ENCODE measurements around the gene GSTO2. TPM values are rescaled to one million over a fixed set of nuclear protein-coding genes. Genes with fewer than 3 reads are reported as not detected.

Gene GSTO2
- total and polyA plus RNA-seq, 2 of the 13 experiments (the other 11 are each of a cell fraction or from before 2014, with no cell fraction given), result 2.1 to 7.9 TPM

DNA sequence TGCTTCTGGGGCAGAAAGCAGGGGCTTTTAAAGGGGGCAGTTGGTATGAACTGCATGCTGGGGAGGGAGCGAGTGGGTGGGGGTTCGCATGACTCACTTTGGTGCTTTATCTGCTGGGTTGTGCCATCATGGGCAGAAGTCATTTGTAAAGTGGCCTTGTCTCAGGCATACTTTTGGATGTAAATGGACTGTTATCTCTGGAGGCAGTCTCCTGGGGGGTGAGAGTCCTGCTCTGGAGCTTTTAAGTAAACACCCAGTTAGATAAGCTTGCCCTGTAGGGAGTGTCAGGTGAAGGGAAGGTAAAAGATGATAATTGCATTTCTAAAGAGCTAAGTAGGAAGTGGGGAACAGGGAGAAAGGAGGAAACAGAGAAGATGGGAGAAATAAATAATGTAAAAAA, 15.9 kb upstream of the GSTO2 start (continued):
- TF ChIP-seq, protein P1, sequence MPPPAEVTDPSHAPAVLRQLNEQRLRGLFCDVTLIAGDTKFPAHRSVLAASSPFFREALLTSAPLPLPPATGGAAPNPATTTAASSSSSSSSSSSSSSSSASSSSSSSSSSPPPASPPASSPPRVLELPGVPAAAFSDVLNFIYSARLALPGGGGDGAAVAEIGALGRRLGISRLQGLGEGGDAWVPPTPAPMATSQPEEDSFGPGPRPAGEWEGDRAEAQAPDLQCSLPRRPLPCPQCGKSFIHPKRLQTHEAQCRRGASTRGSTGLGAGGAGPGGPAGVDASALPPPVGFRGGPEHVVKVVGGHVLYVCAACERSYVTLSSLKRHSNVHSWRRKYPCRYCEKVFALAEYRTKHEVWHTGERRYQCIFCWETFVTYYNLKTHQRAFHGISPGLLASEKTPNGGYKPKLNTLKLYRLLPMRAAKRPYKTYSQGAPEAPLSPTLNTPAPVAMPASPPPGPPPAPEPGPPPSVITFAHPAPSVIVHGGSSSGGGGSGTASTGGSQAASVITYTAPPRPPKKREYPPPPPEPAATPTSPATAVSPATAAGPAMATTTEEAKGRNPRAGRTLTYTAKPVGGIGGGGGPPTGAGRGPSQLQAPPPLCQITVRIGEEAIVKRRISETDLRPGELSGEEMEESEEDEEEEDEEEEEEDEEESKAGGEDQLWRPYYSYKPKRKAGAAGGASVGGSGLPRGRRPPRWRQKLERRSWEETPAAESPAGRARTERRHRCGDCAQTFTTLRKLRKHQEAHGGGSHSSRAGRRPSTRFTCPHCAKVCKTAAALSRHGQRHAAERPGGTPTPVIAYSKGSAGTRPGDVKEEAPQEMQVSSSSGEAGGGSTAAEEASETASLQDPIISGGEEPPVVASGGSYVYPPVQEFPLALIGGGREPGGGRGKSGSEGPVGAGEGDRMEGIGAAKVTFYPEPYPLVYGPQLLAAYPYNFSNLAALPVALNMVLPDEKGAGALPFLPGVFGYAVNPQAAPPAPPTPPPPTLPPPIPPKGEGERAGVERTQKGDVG (CRISPR knock-in tag; IDR thresholded peaks at IDR 0.05; ENCODE audit: borderline replicate concordance), result no peak
- TF ChIP-seq ZBTB21 (CRISPR knock-in tag; IDR thresholded peaks at IDR 0.05) (0 out of 2 replicates have a peak, but pooled peaks have one; percentile 52), ELF3 (CRISPR knock-in tag; IDR thresholded peaks at IDR 0.05) (peak; percentile 81), TAF1 (CRISPR knock-in tag; IDR thresholded peaks at IDR 0.05) (peak; percentile 34; the same call in 1 of the 2 replicates), KDM5B (CRISPR knock-in tag; IDR thresholded peaks at IDR 0.05; ENCODE audit: borderline replicate concordance) (no peak), ASH2L (IDR thresholded peaks at IDR 0.05; ENCODE audit: insufficient read length, low read depth, low read length) (no peak), SP140L (CRISPR knock-in tag; IDR thresholded peaks at IDR 0.05; ENCODE audit: borderline replicate concordance) (no peak), TCF12 (IDR thresholded peaks at IDR 0.05) (no peak), TCF12 (CRISPR knock-in tag; IDR thresholded peaks at IDR 0.05) (0 out of 2 replicates have a peak, but pooled peaks have one; percentile 46), FOXM1 (CRISPR knock-in tag; IDR thresholded peaks at IDR 0.05) (no peak), ZNF547 (CRISPR knock-in tag; IDR thresholded peaks at IDR 0.05) (no peak), ZNF749 (CRISPR knock-in tag; IDR thresholded peaks at IDR 0.05; ENCODE audit: borderline replicate concordance) (no peak), MTA3 (CRISPR knock-in tag; IDR thresholded peaks at IDR 0.05) (no peak), SUZ12 (IDR thresholded peaks at IDR 0.05; ENCODE audit: low read depth, low read length) (no peak), BCL6 (CRISPR knock-in tag; IDR thresholded peaks at IDR 0.05) (peak; percentile 87), MTA1 (CRISPR knock-in tag; IDR thresholded peaks at IDR 0.05; ENCODE audit: borderline replicate concordance) (no peak), BRD4 (CRISPR knock-in tag; IDR thresholded peaks at IDR 0.05) (no peak; the same call in 1 of the 2 replicates)
- TF ChIP-seq, protein P2, sequence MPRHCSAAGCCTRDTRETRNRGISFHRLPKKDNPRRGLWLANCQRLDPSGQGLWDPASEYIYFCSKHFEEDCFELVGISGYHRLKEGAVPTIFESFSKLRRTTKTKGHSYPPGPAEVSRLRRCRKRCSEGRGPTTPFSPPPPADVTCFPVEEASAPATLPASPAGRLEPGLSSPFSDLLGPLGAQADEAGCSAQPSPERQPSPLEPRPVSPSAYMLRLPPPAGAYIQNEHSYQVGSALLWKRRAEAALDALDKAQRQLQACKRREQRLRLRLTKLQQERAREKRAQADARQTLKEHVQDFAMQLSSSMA (CRISPR knock-in tag; IDR thresholded peaks at IDR 0.05), result no peak
- TF ChIP-seq, protein P3, sequence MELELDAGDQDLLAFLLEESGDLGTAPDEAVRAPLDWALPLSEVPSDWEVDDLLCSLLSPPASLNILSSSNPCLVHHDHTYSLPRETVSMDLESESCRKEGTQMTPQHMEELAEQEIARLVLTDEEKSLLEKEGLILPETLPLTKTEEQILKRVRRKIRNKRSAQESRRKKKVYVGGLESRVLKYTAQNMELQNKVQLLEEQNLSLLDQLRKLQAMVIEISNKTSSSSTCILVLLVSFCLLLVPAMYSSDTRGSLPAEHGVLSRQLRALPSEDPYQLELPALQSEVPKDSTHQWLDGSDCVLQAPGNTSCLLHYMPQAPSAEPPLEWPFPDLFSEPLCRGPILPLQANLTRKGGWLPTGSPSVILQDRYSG (CRISPR knock-in tag; IDR thresholded peaks at IDR 0.05), result no peak
- TF ChIP-seq, protein P4, sequence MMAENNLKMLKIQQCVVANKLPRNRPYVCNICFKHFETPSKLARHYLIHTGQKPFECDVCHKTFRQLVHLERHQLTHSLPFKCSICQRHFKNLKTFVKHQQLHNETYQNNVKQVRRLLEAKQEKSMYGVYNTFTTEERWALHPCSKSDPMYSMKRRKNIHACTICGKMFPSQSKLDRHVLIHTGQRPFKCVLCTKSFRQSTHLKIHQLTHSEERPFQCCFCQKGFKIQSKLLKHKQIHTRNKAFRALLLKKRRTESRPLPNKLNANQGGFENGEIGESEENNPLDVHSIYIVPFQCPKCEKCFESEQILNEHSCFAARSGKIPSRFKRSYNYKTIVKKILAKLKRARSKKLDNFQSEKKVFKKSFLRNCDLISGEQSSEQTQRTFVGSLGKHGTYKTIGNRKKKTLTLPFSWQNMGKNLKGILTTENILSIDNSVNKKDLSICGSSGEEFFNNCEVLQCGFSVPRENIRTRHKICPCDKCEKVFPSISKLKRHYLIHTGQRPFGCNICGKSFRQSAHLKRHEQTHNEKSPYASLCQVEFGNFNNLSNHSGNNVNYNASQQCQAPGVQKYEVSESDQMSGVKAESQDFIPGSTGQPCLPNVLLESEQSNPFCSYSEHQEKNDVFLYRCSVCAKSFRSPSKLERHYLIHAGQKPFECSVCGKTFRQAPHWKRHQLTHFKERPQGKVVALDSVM (CRISPR knock-in tag; IDR thresholded peaks at IDR 0.05), result 0 out of 2 replicates have a peak, but pooled peaks have one; percentile 10
- TF ChIP-seq, protein P5, sequence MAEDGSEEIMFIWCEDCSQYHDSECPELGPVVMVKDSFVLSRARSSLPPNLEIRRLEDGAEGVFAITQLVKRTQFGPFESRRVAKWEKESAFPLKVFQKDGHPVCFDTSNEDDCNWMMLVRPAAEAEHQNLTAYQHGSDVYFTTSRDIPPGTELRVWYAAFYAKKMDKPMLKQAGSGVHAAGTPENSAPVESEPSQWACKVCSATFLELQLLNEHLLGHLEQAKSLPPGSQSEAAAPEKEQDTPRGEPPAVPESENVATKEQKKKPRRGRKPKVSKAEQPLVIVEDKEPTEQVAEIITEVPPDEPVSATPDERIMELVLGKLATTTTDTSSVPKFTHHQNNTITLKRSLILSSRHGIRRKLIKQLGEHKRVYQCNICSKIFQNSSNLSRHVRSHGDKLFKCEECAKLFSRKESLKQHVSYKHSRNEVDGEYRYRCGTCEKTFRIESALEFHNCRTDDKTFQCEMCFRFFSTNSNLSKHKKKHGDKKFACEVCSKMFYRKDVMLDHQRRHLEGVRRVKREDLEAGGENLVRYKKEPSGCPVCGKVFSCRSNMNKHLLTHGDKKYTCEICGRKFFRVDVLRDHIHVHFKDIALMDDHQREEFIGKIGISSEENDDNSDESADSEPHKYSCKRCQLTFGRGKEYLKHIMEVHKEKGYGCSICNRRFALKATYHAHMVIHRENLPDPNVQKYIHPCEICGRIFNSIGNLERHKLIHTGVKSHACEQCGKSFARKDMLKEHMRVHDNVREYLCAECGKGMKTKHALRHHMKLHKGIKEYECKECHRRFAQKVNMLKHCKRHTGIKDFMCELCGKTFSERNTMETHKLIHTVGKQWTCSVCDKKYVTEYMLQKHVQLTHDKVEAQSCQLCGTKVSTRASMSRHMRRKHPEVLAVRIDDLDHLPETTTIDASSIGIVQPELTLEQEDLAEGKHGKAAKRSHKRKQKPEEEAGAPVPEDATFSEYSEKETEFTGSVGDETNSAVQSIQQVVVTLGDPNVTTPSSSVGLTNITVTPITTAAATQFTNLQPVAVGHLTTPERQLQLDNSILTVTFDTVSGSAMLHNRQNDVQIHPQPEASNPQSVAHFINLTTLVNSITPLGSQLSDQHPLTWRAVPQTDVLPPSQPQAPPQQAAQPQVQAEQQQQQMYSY (CRISPR knock-in tag; IDR thresholded peaks at IDR 0.05), result no peak

All from HepG2 (cell line).